ENCODE results near the gene RAVER1.

- TF ChIP-seq CEBPB (IDR thresholded peaks at IDR 0.05; ENCODE audit: borderline replicate concordance in 1 of 2, low read depth in 2 of 2, low read length in 2 of 2), result no peak
- TF ChIP-seq, protein P1, sequence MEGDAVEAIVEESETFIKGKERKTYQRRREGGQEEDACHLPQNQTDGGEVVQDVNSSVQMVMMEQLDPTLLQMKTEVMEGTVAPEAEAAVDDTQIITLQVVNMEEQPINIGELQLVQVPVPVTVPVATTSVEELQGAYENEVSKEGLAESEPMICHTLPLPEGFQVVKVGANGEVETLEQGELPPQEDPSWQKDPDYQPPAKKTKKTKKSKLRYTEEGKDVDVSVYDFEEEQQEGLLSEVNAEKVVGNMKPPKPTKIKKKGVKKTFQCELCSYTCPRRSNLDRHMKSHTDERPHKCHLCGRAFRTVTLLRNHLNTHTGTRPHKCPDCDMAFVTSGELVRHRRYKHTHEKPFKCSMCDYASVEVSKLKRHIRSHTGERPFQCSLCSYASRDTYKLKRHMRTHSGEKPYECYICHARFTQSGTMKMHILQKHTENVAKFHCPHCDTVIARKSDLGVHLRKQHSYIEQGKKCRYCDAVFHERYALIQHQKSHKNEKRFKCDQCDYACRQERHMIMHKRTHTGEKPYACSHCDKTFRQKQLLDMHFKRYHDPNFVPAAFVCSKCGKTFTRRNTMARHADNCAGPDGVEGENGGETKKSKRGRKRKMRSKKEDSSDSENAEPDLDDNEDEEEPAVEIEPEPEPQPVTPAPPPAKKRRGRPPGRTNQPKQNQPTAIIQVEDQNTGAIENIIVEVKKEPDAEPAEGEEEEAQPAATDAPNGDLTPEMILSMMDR (IDR thresholded peaks at IDR 0.05 in 2 of 3, conservative IDR thresholded peaks at IDR 0.05 in 1 of 3; ENCODE audit: control insufficient read depth in 2 of 3, extremely low read depth in 1 of 3, insufficient read depth in 1 of 3, low read depth in 3 of 3, low read length in 3 of 3), result no peak
- no peak for TF ChIP-seq EZH2 (IDR thresholded peaks at IDR 0.05; ENCODE audit: borderline replicate concordance, control insufficient read depth, low read depth, low read length)
- no peak for TF ChIP-seq ZZZ3 (IDR thresholded peaks at IDR 0.05; ENCODE audit: control insufficient read depth, insufficient read length, low read depth)
- TF ChIP-seq, protein P2, sequence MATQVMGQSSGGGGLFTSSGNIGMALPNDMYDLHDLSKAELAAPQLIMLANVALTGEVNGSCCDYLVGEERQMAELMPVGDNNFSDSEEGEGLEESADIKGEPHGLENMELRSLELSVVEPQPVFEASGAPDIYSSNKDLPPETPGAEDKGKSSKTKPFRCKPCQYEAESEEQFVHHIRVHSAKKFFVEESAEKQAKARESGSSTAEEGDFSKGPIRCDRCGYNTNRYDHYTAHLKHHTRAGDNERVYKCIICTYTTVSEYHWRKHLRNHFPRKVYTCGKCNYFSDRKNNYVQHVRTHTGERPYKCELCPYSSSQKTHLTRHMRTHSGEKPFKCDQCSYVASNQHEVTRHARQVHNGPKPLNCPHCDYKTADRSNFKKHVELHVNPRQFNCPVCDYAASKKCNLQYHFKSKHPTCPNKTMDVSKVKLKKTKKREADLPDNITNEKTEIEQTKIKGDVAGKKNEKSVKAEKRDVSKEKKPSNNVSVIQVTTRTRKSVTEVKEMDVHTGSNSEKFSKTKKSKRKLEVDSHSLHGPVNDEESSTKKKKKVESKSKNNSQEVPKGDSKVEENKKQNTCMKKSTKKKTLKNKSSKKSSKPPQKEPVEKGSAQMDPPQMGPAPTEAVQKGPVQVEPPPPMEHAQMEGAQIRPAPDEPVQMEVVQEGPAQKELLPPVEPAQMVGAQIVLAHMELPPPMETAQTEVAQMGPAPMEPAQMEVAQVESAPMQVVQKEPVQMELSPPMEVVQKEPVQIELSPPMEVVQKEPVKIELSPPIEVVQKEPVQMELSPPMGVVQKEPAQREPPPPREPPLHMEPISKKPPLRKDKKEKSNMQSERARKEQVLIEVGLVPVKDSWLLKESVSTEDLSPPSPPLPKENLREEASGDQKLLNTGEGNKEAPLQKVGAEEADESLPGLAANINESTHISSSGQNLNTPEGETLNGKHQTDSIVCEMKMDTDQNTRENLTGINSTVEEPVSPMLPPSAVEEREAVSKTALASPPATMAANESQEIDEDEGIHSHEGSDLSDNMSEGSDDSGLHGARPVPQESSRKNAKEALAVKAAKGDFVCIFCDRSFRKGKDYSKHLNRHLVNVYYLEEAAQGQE (IDR thresholded peaks at IDR 0.05; ENCODE audit: low read depth, low read length), result no peak
- no peak for TF ChIP-seq EP300 (IDR thresholded peaks at IDR 0.05; ENCODE audit: borderline replicate concordance in 1 of 2, control insufficient read depth in 1 of 2, low read depth in 2 of 2, low read length in 2 of 2)
Observed at GRCh38 chr19:10333758-10334587, 644 bp upstream of the RAVER1 start.

Measured in GM12878 (cell line).